GM18951 (cell line): ENCODE results near the gene ARFGEF3.

Experiments used
- POLR2A ChIP-seq: IDR thresholded peaks from 4 replicates; pipeline ENCODE4 v1.6.1; 2011; ENCODE audit warnings: mild to moderate bottlenecking; ENCODE audit not compliant: insufficient read length, insufficient read depth; ENCODE audit errors: extremely low read depth
- in situ Hi-C: fragments of 300-500 bp; cut with MboI; formaldehyde crosslinking; loops from one replicate; pipeline ENCODE4 v1.12.0; 2022; ENCODE audit warnings: low sequenced_read_pairs, mixed read lengths, inconsistent platforms; ENCODE audit not compliant: unreplicated experiment

ARFGEF3 gene

GRCh38 chr6:138289739-138290138, 128.0 kb downstream of the ARFGEF3 start:
- in situ Hi-C loops = no loop called here
- no peak for TF ChIP-seq POLR2A

GRCh38 chr6:138290423-138290962, 128.8 kb downstream of the ARFGEF3 start:
- in situ Hi-C loops = no loop called here
- no peak for TF ChIP-seq POLR2A

GRCh38 chr6:138291036-138291848, 129.5 kb downstream of the ARFGEF3 start:
- in situ Hi-C loops = no loop called here

GRCh38 chr6:138291849-138292181, 130.1 kb downstream of the ARFGEF3 start:
- in situ Hi-C loops = no loop called here
- no peak for TF ChIP-seq POLR2A

More at GRCh38 chr6:138291036-138291848, 129.5 kb downstream of the ARFGEF3 start:
- no peak for TF ChIP-seq POLR2A

GRCh38 chr6:138292482-138292881, 130.7 kb downstream of the ARFGEF3 start:
- no peak for TF ChIP-seq POLR2A
- in situ Hi-C loops = no loop called here

- in situ Hi-C loops = no loop called here
- TF ChIP-seq POLR2A = no peak
Observed at GRCh38 chr6:138293428-138294395, 132.0 kb downstream of the ARFGEF3 start.

- in situ Hi-C loops = no loop called here
- no peak for TF ChIP-seq POLR2A
Observed at GRCh38 chr6:138296381-138296780, 134.6 kb downstream of the ARFGEF3 start.

GRCh38 chr6:138296786-138297185, 135.0 kb downstream of the ARFGEF3 start:
- in situ Hi-C loops = no loop called here
- no peak for TF ChIP-seq POLR2A

GRCh38 chr6:138297761-138298298, 136.1 kb downstream of the ARFGEF3 start:
- no peak for TF ChIP-seq POLR2A
- in situ Hi-C loops = no loop called here

GRCh38 chr6:138300469-138300868, 138.7 kb downstream of the ARFGEF3 start:
- in situ Hi-C loops = no loop called here
- no peak for TF ChIP-seq POLR2A

GRCh38 chr6:138302554-138302953, 140.8 kb downstream of the ARFGEF3 start:
- in situ Hi-C loops = no loop called here
- TF ChIP-seq POLR2A = no peak

GRCh38 chr6:138307352-138307751, 145.6 kb downstream of the ARFGEF3 start:
- no peak for TF ChIP-seq POLR2A
- in situ Hi-C loops = no loop called here
